Activated CD8-positive, alpha-beta T cell treated with anti-CD3 and anti-CD28 coated beads for 36 hours (primary cell): ENCODE results near the gene FGD5. TPM values are rescaled to one million over a fixed set of nuclear protein-coding genes. Genes with fewer than 3 reads are reported as not detected.

Experiments used
- ATAC-seq: fragments of 200-7000 bp; cut with Tn5 transposase; one replicate; pipeline ENCODE4 v1.10.0; 2021; ENCODE audit warnings: mild to moderate bottlenecking, moderate library complexity
- CTCF ChIA-PET: fragments of 350-600 bp; sonication (Branson Sonifier 250); formaldehyde crosslinking; loops from one replicate; lab custom pipeline; 2021; ENCODE audit warnings: antibody characterized with exemption; lab: Charles Lee
- POLR2A ChIA-PET: fragments of 350-600 bp; sonication (Branson Sonifier 250); formaldehyde crosslinking; loops from one replicate; lab custom pipeline; 2021; ENCODE audit warnings: antibody characterized with exemption; lab: Charles Lee
- DNase-seq: peaks from one replicate; pipeline ENCODE4 v3.0.0-alpha.2; 2020
- H3K27ac Mint-ChIP-seq: one replicate; pipeline ENCODE4 v1.8.0; 2021; ENCODE audit warnings: mild to moderate bottlenecking, mixed read lengths
- H3K27me3 Mint-ChIP-seq: one replicate; pipeline ENCODE4 v1.8.0; 2021; ENCODE audit warnings: mixed read lengths
- H3K36me3 Mint-ChIP-seq: one replicate; pipeline ENCODE4 v1.8.0; 2021; ENCODE audit warnings: low read depth, mixed read lengths
- H3K4me1 Mint-ChIP-seq: one replicate; pipeline ENCODE4 v1.8.0; 2021; ENCODE audit warnings: low read depth, mixed read lengths
- H3K4me3 Mint-ChIP-seq: one replicate; pipeline ENCODE4 v1.8.0; 2021; ENCODE audit warnings: mild to moderate bottlenecking, moderate library complexity, mixed read lengths
- H3K9me3 Mint-ChIP-seq: one replicate; pipeline ENCODE4 v1.8.0; 2021; ENCODE audit warnings: mixed read lengths
- intact Hi-C: fragments of 100-400 bp; cut with micrococcal nuclease; formaldehyde crosslinking; loops from one replicate; pipeline ENCODE4 v1.10.0; 2022
- total RNA-seq, 2 experiments: library from RNA; stranded (reverse); gene quantifications; one replicate each; pipeline ENCODE4 v1.2.3, GENCODE V29; 2021
- TF ChIP-seq, protein P1 (sequence below): fragments of 200-600 bp; IDR thresholded peaks from one replicate; pipeline ENCODE4 v1.8.0; 2022; ENCODE audit warnings: antibody characterized with exemption, mild to moderate bottlenecking

Gene FGD5
- total RNA-seq, 2 experiments from 2014 or later = not detected

DNA sequence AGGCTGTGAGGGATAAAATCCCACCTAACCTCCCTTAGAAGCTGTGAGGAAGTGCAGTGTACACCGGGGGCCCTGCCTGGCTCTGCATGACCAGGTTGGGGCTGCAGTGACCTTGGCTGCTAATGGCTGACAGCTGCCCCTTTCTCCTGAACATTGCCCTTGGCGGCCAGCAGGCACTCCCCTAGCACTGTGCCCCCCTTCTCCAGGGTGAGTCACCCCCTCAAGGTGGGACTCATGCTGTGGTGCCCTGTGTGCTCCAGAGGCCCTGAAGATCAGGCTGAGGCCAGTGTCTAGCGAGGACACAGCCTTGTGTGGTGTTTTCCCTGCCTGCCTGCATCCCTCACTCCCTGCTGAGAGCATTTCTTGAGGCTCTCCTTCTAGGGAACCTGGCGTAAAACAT is 21.0 kb upstream of the FGD5 start:
- intact Hi-C loops = no loop called here
- CTCF ChIA-PET = interaction anchor here (1.3 kb wide), 1 partner anchor 9 kb away, joined by 3 read pairs; no protein-coding TSS in a partner anchor
- no peaks in the 10 kb centered on the region for H3K4me1 Mint-ChIP-seq
- no peak for ATAC-seq
- H3K27ac Mint-ChIP-seq = no peak overlapping the region
- POLR2A ChIA-PET = no interaction called here
- peaks cover 1% of the 10 kb centered on the region for H3K27me3 Mint-ChIP-seq
- no peaks in the 10 kb centered on the region for H3K36me3 Mint-ChIP-seq
- no peaks in the 10 kb centered on the region for H3K9me3 Mint-ChIP-seq
- no peak for DNase-seq
- TF ChIP-seq, protein P1, sequence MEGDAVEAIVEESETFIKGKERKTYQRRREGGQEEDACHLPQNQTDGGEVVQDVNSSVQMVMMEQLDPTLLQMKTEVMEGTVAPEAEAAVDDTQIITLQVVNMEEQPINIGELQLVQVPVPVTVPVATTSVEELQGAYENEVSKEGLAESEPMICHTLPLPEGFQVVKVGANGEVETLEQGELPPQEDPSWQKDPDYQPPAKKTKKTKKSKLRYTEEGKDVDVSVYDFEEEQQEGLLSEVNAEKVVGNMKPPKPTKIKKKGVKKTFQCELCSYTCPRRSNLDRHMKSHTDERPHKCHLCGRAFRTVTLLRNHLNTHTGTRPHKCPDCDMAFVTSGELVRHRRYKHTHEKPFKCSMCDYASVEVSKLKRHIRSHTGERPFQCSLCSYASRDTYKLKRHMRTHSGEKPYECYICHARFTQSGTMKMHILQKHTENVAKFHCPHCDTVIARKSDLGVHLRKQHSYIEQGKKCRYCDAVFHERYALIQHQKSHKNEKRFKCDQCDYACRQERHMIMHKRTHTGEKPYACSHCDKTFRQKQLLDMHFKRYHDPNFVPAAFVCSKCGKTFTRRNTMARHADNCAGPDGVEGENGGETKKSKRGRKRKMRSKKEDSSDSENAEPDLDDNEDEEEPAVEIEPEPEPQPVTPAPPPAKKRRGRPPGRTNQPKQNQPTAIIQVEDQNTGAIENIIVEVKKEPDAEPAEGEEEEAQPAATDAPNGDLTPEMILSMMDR = no peak
- H3K4me3 Mint-ChIP-seq = no peak overlapping the region

DNA sequence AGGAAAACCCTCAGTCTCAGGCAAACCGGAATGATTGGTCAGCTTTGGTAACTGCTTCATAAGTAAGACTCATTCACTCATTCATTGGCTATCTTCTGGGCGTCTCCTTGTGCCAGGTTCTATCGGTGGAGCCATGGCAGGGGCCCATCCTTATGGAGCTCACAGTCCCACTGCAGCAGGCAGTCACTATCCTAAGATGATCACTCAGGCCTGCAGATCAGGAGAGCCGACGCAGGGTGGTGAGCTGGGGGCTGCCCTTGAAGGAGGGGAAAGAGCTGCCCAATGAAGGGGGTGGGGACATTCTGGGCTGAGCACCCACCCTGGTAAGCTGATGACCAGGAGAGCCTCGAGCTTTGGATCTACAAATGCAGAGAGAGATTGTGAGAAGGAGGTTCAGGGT is 20.5 kb upstream of the FGD5 start:
- Mint-ChIP-seq H3K36me3 (no peaks in the 10 kb centered on the region), H3K9me3 (no peaks in the 10 kb centered on the region), H3K27me3 (no peaks in the 10 kb centered on the region), H3K27ac (no peak overlapping the region), H3K4me1 (no peaks in the 10 kb centered on the region), H3K4me3 (no peak overlapping the region)
- CTCF ChIA-PET = interaction anchor here (1.3 kb wide), 1 partner anchor 10 kb away, joined by 3 read pairs; no protein-coding TSS in a partner anchor
- ATAC-seq (no peak), DNase-seq (no peak)
- POLR2A ChIA-PET = no interaction called here
- TF ChIP-seq, protein P1 = no peak
- intact Hi-C loops = no loop called here

DNA sequence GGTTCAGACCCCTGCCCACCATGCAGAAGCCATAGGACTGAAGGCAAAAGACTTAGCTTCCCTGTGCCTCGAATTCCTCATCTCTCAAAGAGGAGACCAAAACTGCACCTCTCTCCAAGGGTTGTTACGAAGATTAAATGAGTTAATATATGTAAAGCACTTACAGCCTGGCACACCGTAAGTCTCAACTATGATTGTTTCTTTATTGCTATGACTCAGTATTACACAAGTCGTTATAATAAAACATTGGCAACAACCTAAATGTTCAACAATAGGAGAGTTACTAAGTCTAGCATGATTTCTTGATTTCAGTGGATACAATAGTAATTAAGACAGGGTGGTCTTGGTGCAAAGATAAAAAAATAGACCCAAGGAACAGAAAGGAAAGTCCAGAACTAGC is 19.6 kb upstream of the FGD5 start:
- ChIA-PET CTCF (no interaction called here), POLR2A (no interaction called here)
- TF ChIP-seq, protein P1 = no peak
- Mint-ChIP-seq H3K4me3 (no peak overlapping the region), H3K27ac (no peak overlapping the region), H3K9me3 (no peaks in the 10 kb centered on the region), H3K27me3 (peaks cover 2% of the 10 kb centered on the region), H3K4me1 (peaks cover 3% of the 10 kb centered on the region), H3K36me3 (no peaks in the 10 kb centered on the region)
- intact Hi-C loops = no loop called here
- ATAC-seq (no peak), DNase-seq (no peak)

DNA sequence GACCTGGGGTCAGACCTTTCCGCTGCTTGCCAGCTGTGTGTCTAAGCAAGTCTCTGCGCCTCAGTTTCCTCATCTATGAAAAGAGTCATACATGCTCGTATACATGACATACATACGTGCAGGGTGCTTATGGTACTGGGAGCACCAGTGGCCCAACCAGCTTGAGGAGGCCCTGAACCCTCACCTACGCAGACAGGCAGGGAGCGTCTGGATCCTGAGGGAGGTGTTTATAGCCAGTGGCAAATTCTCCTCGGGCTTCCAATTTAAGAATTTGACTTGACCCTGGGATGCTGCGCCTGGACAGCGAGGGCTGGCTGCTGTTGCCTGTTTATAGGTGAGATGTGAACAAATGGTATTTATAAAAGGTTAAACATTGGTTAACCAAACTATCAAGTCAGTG is 17.7 kb upstream of the FGD5 start:
- Mint-ChIP-seq H3K9me3 (no peaks in the 10 kb centered on the region), H3K4me3 (no peak overlapping the region), H3K27ac (no peak overlapping the region), H3K36me3 (no peaks in the 10 kb centered on the region), H3K27me3 (peaks cover 4% of the 10 kb centered on the region), H3K4me1 (peaks cover 3% of the 10 kb centered on the region)
- CTCF ChIA-PET = no interaction called here
- TF ChIP-seq, protein P1 = no peak
- intact Hi-C loops = no loop called here
- POLR2A ChIA-PET = no interaction called here
- ATAC-seq = no peak
- DNase-seq = no peak

DNA sequence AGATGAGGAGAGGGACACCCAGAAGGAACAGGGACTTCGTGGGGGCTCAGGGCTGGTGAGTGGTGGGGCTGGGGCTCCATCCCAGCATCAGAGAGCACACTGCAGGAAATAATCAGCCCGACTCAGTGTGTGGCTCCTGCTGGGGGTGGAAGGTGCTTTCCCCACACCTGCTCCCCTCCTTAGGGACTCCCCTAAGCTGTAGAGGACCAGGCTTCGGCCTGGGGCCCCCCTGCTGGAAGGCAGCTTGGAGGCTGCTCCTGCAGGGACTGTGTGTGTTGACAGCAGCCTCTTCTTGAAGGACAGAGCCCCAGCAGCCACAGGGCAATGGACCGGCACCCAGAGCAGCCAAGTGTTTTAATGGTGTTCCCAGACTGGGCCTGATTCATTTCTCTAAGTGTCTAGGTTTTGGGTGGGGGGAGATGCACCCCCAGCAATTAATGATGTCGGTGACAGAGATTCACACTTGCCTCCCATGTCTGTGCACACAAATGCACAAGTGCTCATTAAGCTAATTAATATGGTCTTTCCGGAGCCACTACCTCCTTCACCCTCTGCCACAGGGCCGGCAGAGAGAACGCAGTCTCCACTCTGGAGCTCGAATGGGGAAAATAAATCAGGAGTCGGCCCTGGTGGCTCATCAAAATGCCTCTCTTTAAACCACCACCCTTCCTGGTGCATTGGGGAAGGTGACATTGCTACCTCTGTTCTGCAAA is 16.9 kb upstream of the FGD5 start:
- POLR2A ChIA-PET = no interaction called here
- intact Hi-C loops = no loop called here
- Mint-ChIP-seq H3K27me3 (peaks cover 6% of the 10 kb centered on the region), H3K4me1 (peaks cover 3% of the 10 kb centered on the region), H3K9me3 (no peaks in the 10 kb centered on the region), H3K4me3 (no peak overlapping the region), H3K27ac (no peak overlapping the region), H3K36me3 (no peaks in the 10 kb centered on the region)
- TF ChIP-seq, protein P1 = no peak
- ATAC-seq (no peak), DNase-seq (no peak)
- CTCF ChIA-PET = no interaction called here
